22Rv1 (cell line): Measurements from ENCODE around the gene NEURL1B.

Experiments
- ZFX ChIP-seq: fragments of 450-650 bp; IDR thresholded peaks from 2 replicates; pipeline ENCODE4 v1.6.1; 2017; ENCODE audit warnings: antibody characterized with exemption, borderline replicate concordance
- TF ChIP-seq, protein P1 (sequence below): fragments of 450-650 bp; IDR thresholded peaks from 2 replicates; pipeline ENCODE4 v1.5.1; 2017; ENCODE audit warnings: mild to moderate bottlenecking

DNA sequence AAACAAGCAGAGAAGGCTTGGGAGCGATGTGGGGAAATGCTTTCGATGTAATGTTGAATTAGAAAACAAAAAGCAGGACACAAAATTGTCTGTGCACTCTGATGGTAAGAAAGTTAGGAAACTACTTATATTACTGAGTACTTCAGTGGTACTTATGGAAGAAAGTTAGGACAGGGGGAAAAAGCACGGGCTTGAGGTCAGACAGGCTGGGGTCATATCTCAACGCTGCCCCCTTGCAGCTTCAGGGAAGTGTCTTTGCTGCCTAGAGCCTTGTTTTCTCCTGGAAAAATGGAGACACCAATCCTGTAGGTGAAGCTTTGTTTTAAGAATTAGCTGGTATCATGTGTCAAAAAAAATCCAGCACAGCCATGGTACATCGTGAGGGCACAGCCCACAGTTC lies 23.0 kb downstream of the NEURL1B start:
- TF ChIP-seq, protein P1, sequence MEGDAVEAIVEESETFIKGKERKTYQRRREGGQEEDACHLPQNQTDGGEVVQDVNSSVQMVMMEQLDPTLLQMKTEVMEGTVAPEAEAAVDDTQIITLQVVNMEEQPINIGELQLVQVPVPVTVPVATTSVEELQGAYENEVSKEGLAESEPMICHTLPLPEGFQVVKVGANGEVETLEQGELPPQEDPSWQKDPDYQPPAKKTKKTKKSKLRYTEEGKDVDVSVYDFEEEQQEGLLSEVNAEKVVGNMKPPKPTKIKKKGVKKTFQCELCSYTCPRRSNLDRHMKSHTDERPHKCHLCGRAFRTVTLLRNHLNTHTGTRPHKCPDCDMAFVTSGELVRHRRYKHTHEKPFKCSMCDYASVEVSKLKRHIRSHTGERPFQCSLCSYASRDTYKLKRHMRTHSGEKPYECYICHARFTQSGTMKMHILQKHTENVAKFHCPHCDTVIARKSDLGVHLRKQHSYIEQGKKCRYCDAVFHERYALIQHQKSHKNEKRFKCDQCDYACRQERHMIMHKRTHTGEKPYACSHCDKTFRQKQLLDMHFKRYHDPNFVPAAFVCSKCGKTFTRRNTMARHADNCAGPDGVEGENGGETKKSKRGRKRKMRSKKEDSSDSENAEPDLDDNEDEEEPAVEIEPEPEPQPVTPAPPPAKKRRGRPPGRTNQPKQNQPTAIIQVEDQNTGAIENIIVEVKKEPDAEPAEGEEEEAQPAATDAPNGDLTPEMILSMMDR, result no peak
- no peak for TF ChIP-seq ZFX
